SK-N-SH treated with all-trans-retinoic acid at 6 μM for 48 hours (cell line): Measurements from ENCODE around the gene ATG4C.

ENCODE experiments used
- ARNTL ChIP-seq: fragments of 450-650 bp; formaldehyde crosslinking; IDR thresholded peaks from 2 replicates; pipeline ENCODE4 v1.5.0; 2020; ENCODE audit warnings: low read depth, mild to moderate bottlenecking, moderate library complexity, borderline replicate concordance
- CSDC2 ChIP-seq: fragments of 250-450 bp; sonication (Bioruptor Pico); IDR thresholded peaks from 2 replicates; pipeline ENCODE4 v1.5.0; 2020; ENCODE audit warnings: mild to moderate bottlenecking, moderate library complexity
- ESRRG ChIP-seq: fragments of 250-450 bp; sonication (Bioruptor Pico); IDR thresholded peaks from 2 replicates; pipeline ENCODE4 v1.6.1; 2021; ENCODE audit warnings: mild to moderate bottlenecking
- GLIS3 ChIP-seq: fragments of 250-450 bp; sonication (Bioruptor Pico); IDR thresholded peaks from 2 replicates; pipeline ENCODE4 v1.5.0; 2020; ENCODE audit warnings: mild to moderate bottlenecking, moderate library complexity
- PATZ1 ChIP-seq: fragments of 250-450 bp; sonication (Bioruptor Pico); IDR thresholded peaks from 2 replicates; pipeline ENCODE4 v1.8.0; 2020; ENCODE audit warnings: mild to moderate bottlenecking, moderate library complexity, borderline replicate concordance
- RARB ChIP-seq: fragments of 250-450 bp; sonication (Bioruptor Pico); IDR thresholded peaks from 2 replicates; pipeline ENCODE4 v1.8.0; 2021; ENCODE audit warnings: mild to moderate bottlenecking, moderate library complexity
- ZNF565 ChIP-seq: fragments of 450-650 bp; formaldehyde crosslinking; conservative IDR thresholded peaks from 2 replicates; pipeline ENCODE4 v1.5.0; 2020; ENCODE audit warnings: low read depth, mild to moderate bottlenecking, moderate library complexity

DNA sequence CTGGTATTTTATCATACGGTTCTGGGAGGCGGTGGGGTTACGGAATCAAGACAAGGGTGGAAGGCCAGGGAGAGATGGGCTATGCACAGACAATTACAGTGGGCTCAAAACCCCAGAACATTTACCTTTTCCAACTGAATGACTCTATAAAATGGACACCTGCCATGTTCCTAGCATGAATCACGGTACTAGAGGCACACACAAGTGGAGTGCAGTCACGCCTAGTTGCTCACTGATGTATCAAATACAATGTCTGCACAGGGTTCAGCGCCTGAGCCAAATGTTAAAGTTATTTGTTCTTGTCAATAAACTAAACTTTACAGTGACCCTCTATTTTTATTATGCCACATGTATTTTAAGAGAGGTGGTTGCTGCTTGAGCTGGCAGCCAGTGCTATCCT is 121.4 kb downstream of the ATG4C start:
- TF ChIP-seq ESRRG (CRISPR knock-in tag) (no peak), PATZ1 (no peak), CSDC2 (CRISPR knock-in tag) (no peak), ARNTL (no peak), RARB (no peak), GLIS3 (CRISPR knock-in tag) (no peak), ZNF565 (CRISPR knock-in tag) (no peak)
